GF-D8 (cell line): ENCODE measurements around the gene MYH9.
"Not testable (repeated sequence)": the region's sequence is repeated elsewhere in the genome, so short reads cannot be mapped to it uniquely, and the experiment has no call there.

Experiments
- DNase-seq: peaks from one replicate; lab custom pipeline; 2025; lab: John Stamatoyannopoulos, UW

MYH9 gene

DNA sequence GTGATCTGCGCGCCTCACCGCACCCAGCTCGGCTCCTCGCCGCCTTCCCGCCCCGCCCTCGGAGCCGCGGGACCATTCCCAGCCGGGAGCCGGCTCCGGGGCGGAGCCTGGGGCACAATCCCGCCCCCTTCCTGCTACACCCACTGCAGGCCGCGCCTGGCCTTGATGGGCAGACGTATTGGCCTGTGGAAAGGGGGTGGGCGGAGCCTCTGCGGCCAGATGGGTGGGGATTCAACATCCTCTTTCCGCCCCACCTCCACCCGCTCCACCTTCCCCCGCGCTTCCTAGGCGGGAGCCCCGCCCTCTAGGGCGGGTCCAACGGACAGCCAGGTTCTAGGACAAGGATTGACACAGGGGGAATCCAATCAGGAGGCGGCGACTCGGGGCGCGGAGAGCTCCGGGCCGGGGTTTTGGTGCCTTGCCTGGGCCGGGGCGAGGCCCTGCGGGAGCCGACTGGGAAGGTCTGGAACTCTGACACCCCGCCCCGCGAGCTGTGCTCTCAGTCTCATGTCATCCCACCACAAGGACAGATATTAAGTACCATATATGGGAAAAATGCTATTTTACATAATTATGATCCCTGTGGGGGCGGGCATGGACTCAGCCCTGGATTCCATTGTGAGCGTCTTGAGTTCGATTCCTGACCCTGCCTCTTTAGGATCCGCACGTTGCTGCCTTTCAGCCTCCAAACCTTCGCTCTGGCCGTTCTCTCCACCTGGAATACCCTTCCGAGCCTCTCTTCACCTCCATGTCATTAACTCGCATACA lies at the start of gene MYH9:
TSS of gene MYH9 (minus strand) at position 9 of the 768 bp plus-strand sequence. CDS start 38,731 bp downstream, outside the sequence.
- DNase-seq: peak; percentile 98

DNA sequence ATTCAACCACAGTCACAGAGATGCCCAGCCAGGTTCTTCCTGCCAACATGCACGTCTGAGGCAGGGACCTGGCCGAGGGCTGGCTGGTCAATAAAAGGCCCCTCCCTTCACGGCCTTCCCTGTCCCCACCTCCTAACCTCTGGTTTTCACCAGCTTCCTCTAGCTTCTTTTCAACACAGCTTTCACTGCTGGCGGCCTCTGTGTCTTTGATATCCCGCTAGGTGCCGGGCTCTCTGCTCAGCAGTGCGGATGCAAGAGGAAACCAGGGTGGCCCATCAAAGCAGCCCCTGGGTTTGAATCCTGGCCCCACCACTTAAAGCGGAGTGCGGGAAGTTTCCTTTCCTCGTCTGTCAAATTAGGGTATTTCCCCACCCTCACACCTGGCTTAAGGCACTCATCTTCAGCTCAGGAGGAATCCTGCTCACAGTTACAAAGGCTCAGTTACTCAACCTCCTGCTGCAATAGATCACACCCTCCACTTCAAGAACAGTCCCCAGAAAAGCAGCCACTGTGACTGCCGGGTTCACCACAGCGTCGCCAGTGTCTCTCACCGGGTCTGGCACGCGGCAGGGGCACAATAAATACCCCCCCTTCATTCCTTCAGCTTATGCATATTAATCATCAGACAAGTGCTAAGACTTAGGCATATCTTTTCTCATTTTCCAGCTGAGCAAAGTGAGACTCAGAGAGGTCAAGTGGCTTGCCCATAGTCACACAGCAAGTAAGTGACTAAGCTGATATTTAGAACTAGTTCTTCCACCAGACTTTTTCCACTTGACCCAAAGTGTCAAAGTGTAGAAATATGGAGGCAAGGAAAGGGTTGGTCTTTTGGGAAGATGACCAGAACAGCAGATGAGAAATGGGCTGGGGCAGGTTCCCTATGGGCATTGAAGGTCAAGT lies 48.0 kb upstream of the MYH9 start:
- peak; percentile 74 for DNase-seq

DNA sequence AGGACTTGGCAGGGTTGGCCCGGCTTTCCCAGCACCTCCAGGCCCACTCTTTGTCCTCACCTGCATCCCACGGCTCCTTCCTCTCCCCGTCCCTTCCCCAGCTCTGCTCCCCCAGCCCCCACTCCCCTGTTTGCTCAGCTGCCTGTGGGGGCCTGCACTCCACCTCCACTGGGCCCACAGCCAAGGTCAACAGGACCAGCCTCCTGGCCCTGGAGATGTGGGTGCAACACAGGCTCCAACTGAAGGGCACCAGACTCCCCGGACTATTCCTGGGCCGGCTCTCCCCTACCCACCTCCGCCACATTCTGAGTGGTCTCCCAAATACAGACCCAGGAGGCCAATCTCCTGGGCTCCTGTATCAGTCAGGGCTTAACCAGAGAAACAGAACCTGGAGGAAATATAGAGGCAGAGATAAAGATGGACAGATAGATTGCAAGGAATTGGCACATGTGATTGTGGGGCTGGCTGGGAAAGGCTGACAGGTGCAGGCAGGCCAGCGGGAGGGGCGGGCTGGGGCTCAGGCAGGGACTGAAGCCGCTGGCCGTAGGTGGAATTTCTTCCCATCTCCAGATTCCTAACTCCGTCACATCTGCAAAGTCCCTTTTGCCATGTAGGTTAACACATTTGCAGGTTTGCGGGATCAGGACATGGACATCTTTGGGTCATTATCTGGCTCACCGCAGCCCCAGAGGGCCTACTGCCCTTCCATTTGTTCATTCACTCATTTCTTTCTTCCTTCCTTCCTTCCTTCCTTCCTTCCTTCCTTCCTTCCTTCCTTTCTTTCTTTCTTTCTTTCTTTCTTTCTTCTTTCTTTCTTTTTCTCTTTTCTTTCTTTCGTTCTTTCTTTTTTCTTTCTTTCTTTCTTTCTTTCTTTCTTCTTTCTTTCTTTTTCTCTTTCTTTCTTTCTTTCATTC lies 45.8 kb upstream of the MYH9 start:
- DNase-seq: no peak

DNA sequence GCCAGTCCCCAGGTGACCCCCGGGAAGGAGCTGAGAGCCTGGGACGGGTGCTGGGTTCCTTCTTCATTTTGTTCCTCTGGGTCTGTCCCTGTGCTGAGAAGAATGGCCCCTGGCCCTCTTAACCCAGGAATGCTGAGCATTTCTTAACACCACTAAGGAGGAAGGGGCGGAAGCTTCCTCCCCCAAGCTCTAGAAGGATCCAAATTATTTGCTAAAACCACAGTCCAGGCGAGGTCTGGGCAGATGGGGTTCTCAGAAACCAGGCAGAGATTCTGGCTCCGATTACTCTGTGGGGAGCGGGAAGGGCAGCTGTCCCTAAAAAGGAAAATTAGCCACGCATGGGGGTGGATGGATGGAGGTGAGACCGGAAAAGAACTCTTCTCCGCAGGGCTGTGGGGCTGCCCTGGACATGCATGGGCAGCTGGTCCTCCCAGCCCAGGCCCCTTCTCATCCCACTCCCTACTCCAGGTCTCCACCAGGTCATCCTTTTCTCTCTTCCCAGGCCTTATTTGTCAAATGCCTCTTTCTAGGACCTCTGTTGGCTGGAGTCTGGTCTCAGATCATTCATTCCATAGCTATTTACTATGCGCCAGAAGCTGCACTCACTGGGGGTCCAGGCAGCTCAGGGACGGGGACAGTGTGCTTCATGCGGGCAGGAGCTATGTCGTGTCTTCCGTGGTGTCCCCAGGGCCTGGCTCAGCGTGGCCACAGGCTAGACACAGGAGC lies 45.0 kb upstream of the MYH9 start:
- DNase-seq: peak; percentile 63

DNA sequence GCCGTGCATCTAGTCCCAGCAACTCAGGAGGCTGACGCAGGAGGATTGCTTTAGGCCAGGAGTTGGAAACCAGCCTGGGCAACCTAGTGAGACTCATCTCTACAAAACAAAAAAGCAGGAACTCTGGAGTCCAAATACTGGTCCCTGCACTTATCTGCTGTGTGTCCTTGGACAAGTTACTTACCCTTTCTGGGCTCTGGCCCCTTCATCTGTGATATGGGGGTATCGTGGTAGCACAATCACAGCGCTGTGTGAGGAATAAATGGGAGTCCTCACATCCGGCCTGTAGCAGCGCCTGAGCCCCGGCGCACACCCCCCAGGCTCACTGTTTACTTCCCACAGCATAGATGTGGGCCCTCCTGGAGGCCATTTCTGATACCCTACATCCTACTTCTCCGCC lies 44.2 kb upstream of the MYH9 start:
- DNase-seq: no peak

DNA sequence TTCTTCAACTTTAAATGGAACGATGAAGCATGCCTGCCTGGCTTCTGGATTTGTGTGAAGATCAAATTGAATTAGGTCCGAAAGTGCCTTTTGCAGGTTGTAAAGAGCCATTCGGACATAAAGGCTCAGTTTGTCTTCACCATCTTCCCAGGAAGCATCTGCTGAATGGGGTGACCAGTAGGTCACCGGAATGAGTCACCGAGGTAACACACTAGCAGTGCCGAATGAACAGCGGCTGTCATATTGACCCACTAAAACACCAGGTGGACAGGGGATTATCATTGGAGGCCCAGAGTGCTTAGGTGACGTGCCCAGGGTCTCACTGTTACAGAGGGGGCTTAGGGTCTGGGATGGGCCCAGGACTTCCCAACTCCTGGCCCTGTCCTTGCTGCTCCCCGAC lies 43.1 kb upstream of the MYH9 start:
- no peak for DNase-seq

DNA sequence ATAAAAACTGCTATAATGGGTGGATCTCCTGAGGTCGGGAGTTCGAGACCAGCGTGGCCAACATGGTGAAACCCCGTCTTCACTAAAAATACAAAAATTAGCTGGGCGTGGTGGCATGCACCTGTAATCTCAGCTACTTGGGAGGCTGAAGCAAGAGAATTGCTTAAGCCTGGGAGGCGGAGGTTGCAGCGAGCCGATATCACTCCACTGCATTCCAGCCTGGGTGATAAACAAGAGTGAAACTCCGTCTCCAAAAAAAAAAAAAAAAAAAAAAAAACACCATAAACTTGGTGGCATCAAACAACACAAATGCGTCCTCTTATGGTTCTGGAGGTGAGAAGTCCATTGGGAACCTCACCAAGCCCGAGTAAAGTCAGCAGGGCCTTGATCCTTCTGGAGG lies 40.2 kb upstream of the MYH9 start:
- not testable (repeated sequence) for DNase-seq

DNA sequence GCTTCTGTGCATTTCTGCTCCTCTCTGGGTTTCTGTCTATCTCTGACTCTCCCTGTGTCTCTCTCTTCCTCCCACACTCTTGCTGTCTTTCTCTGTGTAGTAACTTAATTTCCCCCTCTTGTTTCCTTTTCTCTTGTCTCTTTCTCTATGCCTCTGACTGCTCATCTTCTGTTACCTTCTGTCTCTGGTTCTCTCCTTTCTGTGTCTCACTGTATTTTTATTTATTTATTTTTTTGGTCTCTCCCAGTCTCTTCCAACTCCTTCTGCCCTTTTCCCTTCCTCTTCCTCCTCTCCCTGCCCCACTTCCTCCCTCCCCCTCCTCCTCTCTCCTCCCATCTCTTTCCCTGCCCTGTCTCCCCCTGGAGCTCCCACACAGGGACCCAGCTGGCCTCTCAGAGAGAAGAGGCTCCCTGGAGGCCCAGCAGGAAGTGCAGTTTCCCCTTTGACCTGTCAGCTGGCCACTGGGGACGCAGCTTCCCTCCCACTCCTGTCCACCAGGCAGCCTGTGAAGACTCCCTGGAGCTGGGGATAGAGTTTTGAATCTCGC lies 38.3 kb upstream of the MYH9 start:
- DNase-seq: peak; percentile 27

DNA sequence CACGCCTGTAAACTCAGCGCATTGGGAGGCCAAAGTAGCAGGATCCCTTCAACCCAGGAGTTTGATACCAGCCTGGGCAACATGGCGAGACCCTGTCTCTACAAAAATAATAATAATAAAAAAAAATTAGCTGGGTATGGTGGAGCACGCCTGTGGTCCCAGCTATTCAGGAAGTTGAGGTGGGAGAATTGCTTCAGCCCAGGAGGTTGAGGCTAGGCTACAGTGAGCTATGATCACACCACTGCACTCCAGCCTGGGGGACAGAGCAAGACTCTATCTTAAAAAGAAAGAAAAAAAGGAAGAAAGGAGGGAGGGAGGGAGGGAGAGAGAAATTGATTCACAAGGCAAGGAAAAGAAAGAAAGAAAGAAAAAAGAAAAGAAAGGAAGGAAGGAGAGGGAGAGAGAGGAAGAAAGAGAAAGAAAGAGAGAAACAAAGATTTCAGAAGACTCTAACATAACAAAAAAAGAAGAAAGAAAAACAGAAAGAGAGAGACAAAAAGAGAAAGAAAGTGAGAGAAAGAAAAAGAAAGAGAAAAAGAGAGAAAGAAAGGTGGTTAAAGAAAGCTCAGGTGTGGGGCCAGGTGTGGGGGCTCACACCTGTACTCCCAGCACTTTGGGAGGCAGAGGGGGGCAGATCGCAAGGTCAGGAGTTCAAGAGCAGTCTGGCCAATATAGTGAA lies 37.3 kb upstream of the MYH9 start:
- peak; percentile 27 for DNase-seq

DNA sequence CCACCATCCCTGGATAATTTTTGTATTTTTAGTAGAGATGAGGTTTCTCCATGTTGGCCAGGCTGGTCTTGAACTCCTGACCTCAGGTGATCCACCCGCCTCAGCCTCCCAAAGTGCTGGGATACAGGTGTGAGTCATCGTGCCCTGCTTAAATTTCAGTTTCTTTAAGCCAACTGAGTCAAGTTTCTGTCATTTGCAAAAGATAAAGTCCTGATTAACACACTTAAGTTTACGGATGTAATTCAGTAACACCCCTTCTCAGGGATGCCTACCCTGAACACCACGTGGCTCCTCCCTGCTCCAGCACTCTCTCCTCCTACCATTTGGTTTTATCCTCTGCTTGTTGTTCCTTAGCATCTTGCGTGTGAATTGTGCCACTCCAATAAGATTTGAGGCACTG lies 36.7 kb upstream of the MYH9 start:
- not testable (repeated sequence) for DNase-seq

DNA sequence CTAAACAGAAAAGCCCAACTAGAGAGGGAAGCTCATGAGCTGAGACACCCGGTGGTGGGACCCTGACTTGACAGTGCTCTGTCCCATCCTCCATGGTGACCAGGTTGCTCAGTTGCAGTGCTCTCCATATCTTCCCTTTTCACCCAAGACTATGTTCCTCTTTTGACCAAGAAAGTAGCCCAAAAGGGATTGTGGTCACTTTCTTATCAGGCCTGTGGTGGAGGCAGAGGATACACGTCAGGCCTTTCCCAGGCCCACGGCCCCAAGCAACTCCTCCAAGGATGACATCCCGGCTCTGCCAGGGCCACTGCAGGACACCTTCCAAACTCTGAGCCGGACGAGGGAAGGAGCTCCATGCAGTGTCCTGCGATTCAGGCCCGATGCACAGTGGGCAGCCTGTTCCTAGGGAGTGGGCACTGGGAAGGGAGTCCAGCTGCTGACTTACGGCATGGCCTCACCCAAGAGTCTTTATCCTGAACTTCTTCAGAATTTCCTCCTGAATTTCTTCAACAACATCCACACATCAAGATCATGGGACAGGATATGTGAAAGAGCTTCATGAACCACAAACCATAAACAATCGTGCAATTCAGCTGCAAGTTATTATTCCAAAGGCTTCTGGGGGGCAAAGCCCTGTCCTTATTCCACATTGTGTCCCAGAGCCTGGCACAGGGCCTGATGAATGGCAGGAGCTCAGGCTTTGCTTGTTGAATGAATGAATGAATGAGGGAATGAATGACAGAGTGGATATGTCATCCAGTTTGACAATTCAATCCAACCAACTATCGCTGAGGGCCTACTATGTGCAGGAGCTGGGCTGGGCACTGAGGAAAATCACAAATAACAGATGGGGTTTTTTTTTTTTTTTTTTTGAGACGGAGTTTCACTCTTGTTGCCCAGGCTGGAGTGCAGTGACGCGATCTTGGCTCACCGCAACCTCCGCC lies 36.0 kb upstream of the MYH9 start:
- peak; percentile 83 for DNase-seq

DNA sequence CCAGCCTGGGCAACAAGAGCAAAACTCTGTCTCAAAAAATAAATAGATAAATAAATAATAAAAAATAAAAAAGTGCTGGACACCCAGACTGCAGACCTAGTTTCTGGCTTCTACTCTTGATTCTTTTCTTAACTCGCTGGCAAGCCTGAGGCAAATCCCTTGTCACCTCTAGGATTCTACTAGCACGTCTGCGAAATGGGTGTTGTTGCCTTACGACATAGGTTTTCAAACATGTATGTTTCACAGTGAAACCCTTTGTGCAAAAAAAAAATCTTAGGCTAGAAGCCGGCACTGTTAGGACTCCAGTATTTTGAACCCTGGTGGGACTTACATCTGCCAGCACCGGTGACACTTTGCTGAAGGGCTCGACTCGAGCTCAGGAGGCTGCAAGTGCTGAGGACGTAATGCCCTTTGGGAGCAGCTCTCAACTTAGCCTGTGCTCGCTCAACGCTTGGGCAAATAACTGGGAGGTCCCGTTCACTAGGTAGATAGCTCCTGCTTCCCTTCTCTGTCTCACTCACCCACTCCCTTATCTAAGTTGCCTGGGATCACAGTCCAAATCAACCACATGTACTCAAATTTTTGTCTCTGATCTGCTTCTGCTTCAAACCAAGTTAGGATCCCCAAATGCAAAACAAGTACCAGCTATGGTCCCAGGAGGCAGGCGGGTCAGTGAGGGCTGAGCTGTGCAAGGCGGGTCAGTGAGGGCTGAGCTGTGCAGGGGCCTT lies 34.7 kb upstream of the MYH9 start:
- DNase-seq: no peak

DNA sequence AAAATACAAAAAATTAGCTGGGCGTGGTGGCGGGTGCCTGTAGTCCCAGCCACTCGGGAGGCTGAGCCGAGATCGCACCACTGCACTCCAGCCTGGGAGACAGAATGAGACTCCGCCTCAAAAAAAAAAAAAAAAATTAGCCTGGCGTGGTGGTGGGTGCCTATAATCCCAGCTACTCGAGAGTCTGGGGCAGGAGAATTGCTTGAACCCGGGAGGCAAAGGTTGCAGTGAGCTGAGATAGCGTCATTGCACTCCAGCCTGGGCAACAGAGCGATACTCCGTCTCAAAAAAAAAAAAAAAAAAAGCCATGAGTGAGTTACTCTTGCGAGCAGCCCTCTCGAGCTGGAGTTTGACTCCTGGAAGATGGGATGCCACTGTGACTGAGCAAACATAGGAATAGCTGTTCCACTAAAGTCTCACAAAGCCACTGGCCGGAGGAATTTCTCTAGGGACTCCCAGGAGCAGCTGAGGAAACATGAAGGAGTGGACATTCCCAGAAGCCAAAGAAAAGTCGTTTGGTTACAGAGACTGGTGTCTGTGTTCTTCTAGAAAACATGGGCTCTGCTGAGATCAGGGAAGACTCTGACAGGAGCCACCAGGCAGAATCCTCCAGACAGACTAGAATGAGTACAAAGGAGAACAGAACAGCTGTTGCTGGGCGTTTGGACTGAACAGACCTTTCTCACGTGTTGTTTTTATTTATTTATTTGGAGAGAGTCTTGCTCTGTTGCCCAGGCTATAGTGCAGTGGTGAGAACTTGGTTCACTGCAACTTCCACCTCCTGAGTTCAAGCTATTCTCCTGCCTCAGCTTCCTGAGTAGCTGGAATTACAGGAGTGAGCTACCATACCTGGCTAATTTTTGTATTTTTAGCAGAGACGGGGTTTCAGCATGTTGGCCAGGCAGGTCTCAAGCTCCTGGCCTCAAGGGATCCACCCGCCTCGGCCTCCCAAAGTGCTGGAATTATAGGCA lies 32.4 kb upstream of the MYH9 start:
- DNase-seq: no peak

DNA sequence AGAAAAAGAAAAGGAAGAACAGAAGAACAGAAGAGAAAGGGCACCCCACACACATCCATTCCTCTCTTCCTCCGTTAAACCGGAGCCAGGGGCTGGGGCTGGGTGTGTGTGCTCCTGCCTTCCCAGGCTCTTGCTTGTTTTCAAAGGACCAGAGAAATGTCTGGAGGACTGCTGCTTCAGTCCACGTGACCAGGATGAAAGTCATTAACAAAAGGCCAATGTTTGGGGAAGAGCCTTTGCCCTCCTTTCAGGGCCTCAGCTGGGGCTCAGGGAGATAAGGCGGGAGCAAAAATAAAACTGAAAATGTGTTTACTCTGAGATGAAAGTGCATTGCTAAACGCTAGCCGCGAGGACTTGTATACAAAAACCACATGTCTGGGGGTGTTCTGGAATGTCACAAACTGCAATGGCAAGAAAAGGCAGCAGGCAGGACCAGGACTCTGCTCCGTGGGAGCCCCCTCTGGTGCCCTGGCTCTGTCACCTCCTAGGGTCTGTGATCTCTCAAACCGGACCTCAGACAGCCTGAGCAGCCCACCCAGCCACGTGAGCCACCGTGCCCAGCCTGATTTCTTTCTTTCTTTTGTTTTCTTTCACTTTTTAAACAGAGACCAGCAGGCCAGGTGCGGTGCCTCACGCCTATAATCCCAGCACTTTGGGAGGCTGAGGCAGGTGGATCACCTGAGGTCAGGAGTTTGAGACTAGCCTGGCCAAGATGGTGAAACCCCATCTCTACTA lies 31.6 kb upstream of the MYH9 start:
- no peak for DNase-seq

DNA sequence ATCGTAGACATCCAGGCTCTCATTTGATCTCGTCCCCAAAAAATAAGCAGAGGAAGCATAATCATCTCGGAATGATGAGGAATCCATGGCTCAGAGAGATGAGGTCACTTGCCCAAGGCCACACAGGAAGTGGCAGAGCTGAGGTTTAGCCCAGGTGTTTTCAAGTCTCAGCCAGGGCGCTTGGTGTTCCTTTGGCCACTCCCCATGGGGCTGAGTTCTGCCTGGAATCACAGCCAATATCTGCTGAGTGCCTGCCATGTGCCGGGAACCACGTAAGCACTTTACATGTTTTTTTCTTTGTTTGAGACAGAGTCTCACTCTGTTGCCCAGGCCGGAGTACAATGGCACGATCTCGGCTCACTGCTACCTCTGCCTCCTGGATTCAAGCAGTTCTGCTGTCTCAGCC lies 29.5 kb upstream of the MYH9 start:
- no peak for DNase-seq

DNA sequence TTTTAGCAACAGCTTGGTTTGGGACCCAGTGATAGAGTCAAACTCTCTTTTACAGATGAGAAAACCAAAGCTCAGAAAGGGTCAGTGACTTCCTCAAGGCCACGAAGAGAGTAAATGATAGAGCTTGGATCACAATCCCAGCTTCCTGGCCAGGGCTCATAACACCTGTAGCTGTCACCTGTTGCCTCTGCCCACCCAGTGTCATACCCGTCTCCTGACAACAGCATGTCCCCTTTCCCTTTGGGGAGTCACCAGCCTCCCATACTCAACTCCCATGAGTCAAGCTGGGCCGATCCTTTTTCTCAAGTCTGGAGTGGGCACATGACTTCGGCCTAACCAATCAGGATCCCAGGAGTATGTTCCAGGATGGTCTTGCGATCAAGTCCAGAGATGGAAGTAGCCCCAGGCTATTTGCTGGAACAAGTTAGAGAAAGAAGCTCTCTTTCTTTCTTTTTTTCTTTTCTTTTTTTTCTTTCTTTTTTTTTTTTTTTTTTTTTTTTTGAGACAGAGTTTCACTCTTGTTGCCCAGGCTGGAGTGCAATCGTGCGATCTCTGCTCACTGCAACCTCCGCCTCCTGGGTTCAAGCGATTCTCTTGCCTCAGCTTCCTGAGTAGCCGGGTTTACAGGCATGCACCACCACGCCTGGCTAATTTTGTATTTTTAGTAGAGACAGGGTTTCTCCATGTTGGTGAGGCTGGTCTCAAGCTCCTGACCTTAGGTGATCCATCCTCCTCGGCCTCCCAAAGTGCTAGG lies 27.8 kb upstream of the MYH9 start:
- DNase-seq: no peak
